Esophagus mucosa (tissue), 1 donor: ENCODE results near the gene PARP3. TPM values are rescaled to one million over a fixed set of nuclear protein-coding genes. Genes with fewer than 3 reads are reported as not detected.
"Not testable (repeated sequence)": the region's sequence is repeated elsewhere in the genome, so short reads cannot be mapped to it uniquely, and the experiment has no call there.

Experiments
- ATAC-seq: fragments of 200-7000 bp; cut with Tn5 transposase; one replicate; pipeline ENCODE4 v1.9.1; 2020
- total RNA-seq: library from RNA; stranded (reverse); gene quantifications from one replicate; pipeline ENCODE4 v1.2.4, GENCODE V29; 2023
- donor health status: DM: yes; HTN: yes; CAD: no.

Gene PARP3
- total RNA-seq = 5.7 TPM

- peak; percentile 97 for ATAC-seq
Observed at GRCh38 chr3:51941798-51942602, at the start of gene PARP3, which contains the start of gene RRP9. PARP3 (plus strand) TSS chr3:51942363; CDS start chr3:51943356, 993 bp downstream. RRP9 (minus strand) TSS chr3:51941904; CDS start chr3:51941867, 37 bp downstream.

- no peak for ATAC-seq
Observed at GRCh38 chr3:51894391-51894790, 47.8 kb upstream of the PARP3 start.

- ATAC-seq = no peak
Observed at GRCh38 chr3:51894939-51895338, 47.2 kb upstream of the PARP3 start.

GRCh38 chr3:51896607-51897305, 45.4 kb upstream of the PARP3 start:
- no peak for ATAC-seq

- ATAC-seq = no peak
Observed at GRCh38 chr3:51897391-51897790, 44.8 kb upstream of the PARP3 start.

- ATAC-seq = not testable (repeated sequence)
Observed at GRCh38 chr3:51900043-51900442, 42.1 kb upstream of the PARP3 start.

GRCh38 chr3:51902361-51902760, 39.8 kb upstream of the PARP3 start:
- peak; percentile 79 for ATAC-seq

GRCh38 chr3:51904034-51904823, 37.9 kb upstream of the PARP3 start:
- ATAC-seq = peak; percentile 37

GRCh38 chr3:51908026-51908425, 34.1 kb upstream of the PARP3 start:
- ATAC-seq = no peak

GRCh38 chr3:51916418-51916817, 25.7 kb upstream of the PARP3 start:
- no peak for ATAC-seq

GRCh38 chr3:51921081-51921578, 21.0 kb upstream of the PARP3 start:
- ATAC-seq = no peak

GRCh38 chr3:51927061-51927977, 14.8 kb upstream of the PARP3 start:
- no peak for ATAC-seq

GRCh38 chr3:51928438-51928837, 13.7 kb upstream of the PARP3 start:
- peak; percentile 11 for ATAC-seq

- peak; percentile 17 for ATAC-seq
Observed at GRCh38 chr3:51928981-51929380, 13.2 kb upstream of the PARP3 start.

- peak; percentile 40 for ATAC-seq
Observed at GRCh38 chr3:51929420-51930003, 12.7 kb upstream of the PARP3 start.

- ATAC-seq = no peak
Observed at GRCh38 chr3:51930439-51930838, 11.7 kb upstream of the PARP3 start.

GRCh38 chr3:51931756-51932155, 10.4 kb upstream of the PARP3 start:
- no peak for ATAC-seq

- ATAC-seq = no peak
Observed at GRCh38 chr3:51932471-51933370, 9.4 kb upstream of the PARP3 start.

GRCh38 chr3:51933471-51934138, 8.6 kb upstream of the PARP3 start:
- no peak for ATAC-seq
